Neural progenitor cell (in vitro differentiated cells): Measurements from ENCODE around the gene SLC4A1AP.

Experiments used
- EZH2 ChIP-seq: fragments of 200-600 bp; sonication (generic); IDR thresholded peaks from 2 replicates; pipeline ENCODE4 v1.6.1; 2017; ENCODE audit warnings: antibody characterized with exemption, mild to moderate bottlenecking, moderate library complexity
- EZH2phosphoT487 ChIP-seq: fragments of 200-600 bp; sonication (generic); IDR thresholded peaks from 2 replicates; pipeline ENCODE4 v1.6.1; 2017; ENCODE audit warnings: antibody characterized with exemption
- TF ChIP-seq, protein P1 (sequence below): fragments of 200-600 bp; sonication (generic); IDR thresholded peaks from 2 replicates; pipeline ENCODE4 v1.5.1; 2017; ENCODE audit warnings: antibody characterized with exemption, mild to moderate bottlenecking

DNA sequence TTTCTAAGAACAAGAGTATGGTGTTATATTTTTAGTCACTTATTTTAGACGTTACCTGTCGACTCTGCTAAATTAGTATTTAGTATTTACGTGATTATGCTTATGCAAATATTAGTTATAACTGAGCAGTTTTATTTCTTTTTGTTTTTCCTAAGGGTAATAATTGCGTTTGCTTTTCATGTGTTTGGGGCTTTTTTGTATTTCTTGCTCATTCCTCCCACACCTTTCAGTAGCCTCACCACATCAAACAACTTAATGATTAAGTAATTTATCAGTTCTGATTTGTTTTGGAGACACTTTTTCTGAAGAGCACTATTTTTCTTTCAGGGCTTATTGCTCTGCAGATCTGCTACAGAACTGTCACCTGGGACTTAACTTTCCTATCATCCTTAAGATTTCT, 7.5 kb downstream of the SLC4A1AP start:
- TF ChIP-seq, protein P1, sequence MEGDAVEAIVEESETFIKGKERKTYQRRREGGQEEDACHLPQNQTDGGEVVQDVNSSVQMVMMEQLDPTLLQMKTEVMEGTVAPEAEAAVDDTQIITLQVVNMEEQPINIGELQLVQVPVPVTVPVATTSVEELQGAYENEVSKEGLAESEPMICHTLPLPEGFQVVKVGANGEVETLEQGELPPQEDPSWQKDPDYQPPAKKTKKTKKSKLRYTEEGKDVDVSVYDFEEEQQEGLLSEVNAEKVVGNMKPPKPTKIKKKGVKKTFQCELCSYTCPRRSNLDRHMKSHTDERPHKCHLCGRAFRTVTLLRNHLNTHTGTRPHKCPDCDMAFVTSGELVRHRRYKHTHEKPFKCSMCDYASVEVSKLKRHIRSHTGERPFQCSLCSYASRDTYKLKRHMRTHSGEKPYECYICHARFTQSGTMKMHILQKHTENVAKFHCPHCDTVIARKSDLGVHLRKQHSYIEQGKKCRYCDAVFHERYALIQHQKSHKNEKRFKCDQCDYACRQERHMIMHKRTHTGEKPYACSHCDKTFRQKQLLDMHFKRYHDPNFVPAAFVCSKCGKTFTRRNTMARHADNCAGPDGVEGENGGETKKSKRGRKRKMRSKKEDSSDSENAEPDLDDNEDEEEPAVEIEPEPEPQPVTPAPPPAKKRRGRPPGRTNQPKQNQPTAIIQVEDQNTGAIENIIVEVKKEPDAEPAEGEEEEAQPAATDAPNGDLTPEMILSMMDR: no peak
- no peak for TF ChIP-seq EZH2phosphoT487
- TF ChIP-seq EZH2: no peak
